Natural killer cell (primary cell): Measurements from ENCODE around the gene CHSY1. TPM values are rescaled to one million over a fixed set of nuclear protein-coding genes. Genes with fewer than 3 reads are reported as not detected.

Experiments
- ATAC-seq, 3 donors: fragments of 150-1000 bp in 2 of 3; fragments of 200-7000 bp in 1 of 3; cut with Tn5 transposase; 1 replicate in 1 of 3; 2 replicates in 2 of 3; pipeline ENCODE4 v1.10.0; 2021; ENCODE audit warnings: mild to moderate bottlenecking in 2 of 3, moderate library complexity in 2 of 3
- DNase-seq, 2 donors: peaks; one replicate each; pipeline versions ENCODE4 v3.0.0 to v3.0.0-alpha.2; 2013 to 2021; ENCODE audit warnings: mixed read lengths in 1 of 2
- H3K27ac ChIP-seq: one replicate; pipeline ENCODE4 v1.5.1; 2013; ENCODE audit warnings: mild to moderate bottlenecking, low read length
- H3K27me3 ChIP-seq: one replicate; pipeline ENCODE4 v1.6.1; 2013; ENCODE audit warnings: low read length; ENCODE audit not compliant: control insufficient read depth, insufficient read depth
- H3K36me3 ChIP-seq: one replicate; pipeline ENCODE4 v1.6.1; 2013; ENCODE audit warnings: low read length; ENCODE audit not compliant: control insufficient read depth, insufficient read depth
- H3K4me1 ChIP-seq: one replicate; pipeline ENCODE4 v1.6.1; 2013; ENCODE audit warnings: low read length; ENCODE audit not compliant: control insufficient read depth, insufficient read depth
- H3K4me3 ChIP-seq: one replicate; pipeline ENCODE4 v1.5.1; 2013; ENCODE audit warnings: low read length
- H3K9me3 ChIP-seq: one replicate; pipeline ENCODE4 v1.6.1; 2013; ENCODE audit warnings: low read length; ENCODE audit not compliant: control insufficient read depth, insufficient read depth
- H3K27ac Mint-ChIP-seq, 2 donors: one replicate each; pipeline ENCODE4 v1.8.0; 2022; ENCODE audit warnings: mild to moderate bottlenecking in 2 of 2, mixed read lengths in 2 of 2, moderate library complexity in 1 of 2
- H3K27me3 Mint-ChIP-seq, 2 donors: one replicate each; pipeline ENCODE4 v1.8.0; 2022; ENCODE audit warnings: low read depth in 2 of 2, mixed read lengths in 2 of 2
- H3K36me3 Mint-ChIP-seq: one replicate; pipeline ENCODE4 v1.8.0; 2022; ENCODE audit warnings: mixed read lengths
- H3K4me1 Mint-ChIP-seq, 2 donors: one replicate each; pipeline ENCODE4 v1.8.0; 2022; ENCODE audit warnings: mixed read lengths in 2 of 2
- H3K4me3 Mint-ChIP-seq: one replicate; pipeline ENCODE4 v1.8.0; 2022; ENCODE audit warnings: mild to moderate bottlenecking, moderate library complexity, mixed read lengths
- H3K9me3 Mint-ChIP-seq, 2 donors: one replicate each; pipeline ENCODE4 v1.8.0; 2022; ENCODE audit warnings: mixed read lengths in 2 of 2
- CTCF ChIP-seq: fragments of 200-600 bp; IDR thresholded peaks from one replicate; pipeline ENCODE4 v1.8.0; 2022; ENCODE audit warnings: antibody characterized with exemption
- WGBS: methylation state at CpG from one replicate; pipeline ENCODE4 v1.1.7; 2013; ENCODE audit warnings: missing lambda C conversion rate; ENCODE audit not compliant: insufficient coverage; 5-methylcytosine and 5-hydroxymethylcytosine counted together
- intact Hi-C: fragments of 100-400 bp; cut with micrococcal nuclease; formaldehyde crosslinking; loops from one replicate; pipeline ENCODE4 v1.14.2; 2022
- total RNA-seq, 4 donors: library from RNA; stranded (reverse); fragments of 120-200 nt in 1 of 4; gene quantifications; one replicate each; pipeline versions ENCODE4 v1.2.3 to v1.2.4, GENCODE V29; 2013 to 2022

CHSY1 gene
- total RNA-seq, 3 donors from 2014 or later (not counting 1 experiment from before 2014, with no cell fraction given) = 21.1 to 32.5 (median 30.8) TPM

- H3K9me3 Mint-ChIP-seq = no peaks in the 10 kb centered on the region
- H3K4me1 ChIP-seq = peaks cover 56% of the 10 kb centered on the region
- H3K36me3 Mint-ChIP-seq = no peaks in the 10 kb centered on the region
- H3K36me3 ChIP-seq = no peaks in the 10 kb centered on the region
- 22% methylated on average over 9 of the region's 12 CpGs for WGBS
- H3K27me3 ChIP-seq = no peaks in the 10 kb centered on the region
- peak overlapping the region; percentile 93 for H3K4me3 Mint-ChIP-seq
- intact Hi-C loops = loop anchor here (1.0 to 5.0 kb wide), 4 partner anchors 8 to 640 kb away; partner anchors contain the start of genes ASB7, LINS1 and SNRPA1
- peaks cover 81 to 85% of the 10 kb centered on the region in 2 donors for H3K4me1 Mint-ChIP-seq
- TF ChIP-seq CTCF = no peak
- peak overlapping the region; percentile 62 for H3K27ac ChIP-seq
- H3K4me3 ChIP-seq = peak overlapping the region; percentile 10
- DNase-seq (peak; percentile 62 to 90), ATAC-seq (peak; percentile 92 to 95 (median 94))
- no peaks in the 10 kb centered on the region for H3K27me3 Mint-ChIP-seq
- H3K9me3 ChIP-seq = no peaks in the 10 kb centered on the region
- peak overlapping the region; percentile 85 to 95 for H3K27ac Mint-ChIP-seq
Observed at GRCh38 chr15:101242160-101242998, 9.5 kb downstream of the CHSY1 start.

GRCh38 chr15:101240358-101240757, 11.5 kb downstream of the CHSY1 start:
- Mint-ChIP-seq H3K27ac (peak overlapping the region; percentile 84), H3K4me3 (no peak overlapping the region), H3K9me3 (no peaks in the 10 kb centered on the region), H3K27me3 (no peaks in the 10 kb centered on the region), H3K36me3 (no peaks in the 10 kb centered on the region), H3K4me1 (peaks cover 74 to 77% of the 10 kb centered on the region in 2 donors)
- H3K27me3 ChIP-seq = no peaks in the 10 kb centered on the region
- peaks cover 58% of the 10 kb centered on the region for H3K4me1 ChIP-seq
- H3K27ac ChIP-seq = no peak overlapping the region
- intact Hi-C loops = loop anchor here (5.0 kb wide), 2 partner anchors 103 to 638 kb away; partner anchors contain the start of genes ASB7 and LINS1
- DNase-seq (no peak), ATAC-seq (no peak)
- H3K36me3 ChIP-seq = no peaks in the 10 kb centered on the region
- no peak for TF ChIP-seq CTCF
- H3K9me3 ChIP-seq = no peaks in the 10 kb centered on the region
- H3K4me3 ChIP-seq = no peak overlapping the region
- WGBS = 83% methylated on average over 5 of the region's 5 CpGs

DNA sequence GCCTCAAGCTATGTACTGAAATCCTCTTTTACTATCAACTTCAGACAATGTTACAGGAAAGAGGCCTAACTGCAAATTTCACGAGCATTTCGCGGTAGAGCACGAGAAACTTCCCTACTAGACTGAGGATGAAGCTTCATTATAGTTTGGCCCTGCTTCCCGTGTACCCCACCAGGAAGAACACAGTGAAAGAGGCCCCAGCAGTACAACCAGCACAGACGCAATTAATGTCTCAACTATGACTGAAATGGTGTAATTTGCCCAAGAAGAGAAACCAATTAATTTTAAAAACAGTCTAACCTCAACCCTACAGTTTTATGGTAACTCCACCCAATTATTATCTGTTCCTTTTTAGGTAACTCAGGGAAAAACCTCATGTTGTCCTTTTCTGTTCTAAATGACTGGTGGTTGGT, 12.1 kb downstream of the CHSY1 start:
- intact Hi-C loops = loop anchor here (5.0 kb wide), 2 partner anchors 102 to 637 kb away; partner anchors contain the start of genes ASB7 and LINS1
- no peak for DNase-seq
- Histone ChIP-seq H3K4me3 (no peak overlapping the region), H3K27me3 (no peaks in the 10 kb centered on the region), H3K27ac (peak overlapping the region; percentile 5), H3K9me3 (no peaks in the 10 kb centered on the region), H3K4me1 (peaks cover 51% of the 10 kb centered on the region), H3K36me3 (peaks cover 4% of the 10 kb centered on the region)
- no peaks in the 10 kb centered on the region for H3K27me3 Mint-ChIP-seq
- no peak for ATAC-seq
- H3K36me3 Mint-ChIP-seq = no peaks in the 10 kb centered on the region
- TF ChIP-seq CTCF = no peak
- no peaks in the 10 kb centered on the region for H3K9me3 Mint-ChIP-seq
- 24% methylated on average over 6 of the region's 6 CpGs for WGBS
- peaks cover 72 to 75% of the 10 kb centered on the region in 2 donors for H3K4me1 Mint-ChIP-seq
- H3K27ac Mint-ChIP-seq = peak overlapping the region; percentile 84
- H3K4me3 Mint-ChIP-seq = peak overlapping the region; percentile 57
